Measurements from ENCODE around the gene RAD51B.

- TF ChIP-seq CTCF (conservative IDR thresholded peaks at IDR 0.05; ENCODE audit: low read depth, low read length), result no peak
- TF ChIP-seq EZH2 (IDR thresholded peaks at IDR 0.05; ENCODE audit: low read length, unreplicated experiment), result no peak
- no peak for TF ChIP-seq EZH2phosphoT487 (IDR thresholded peaks at IDR 0.05; ENCODE audit: borderline replicate concordance, low read length)
Observed at GRCh38 chr14:68752271-68753006, 932.9 kb downstream of the RAD51B start.

Data from PC-3 (cell line).